IPS DF 4.7 (cell line): ENCODE results near the gene ALDH1A2.
"Not testable (repeated sequence)": the region's sequence is repeated elsewhere in the genome, so short reads cannot be mapped to it uniquely, and the experiment has no call there.

Source experiments
- DNase-seq: peaks from one replicate; pipeline ENCODE4 v3.0.0-alpha.2; 2013; ENCODE audit warnings: low spot score; ENCODE audit errors: extremely low read depth

Gene ALDH1A2

DNA sequence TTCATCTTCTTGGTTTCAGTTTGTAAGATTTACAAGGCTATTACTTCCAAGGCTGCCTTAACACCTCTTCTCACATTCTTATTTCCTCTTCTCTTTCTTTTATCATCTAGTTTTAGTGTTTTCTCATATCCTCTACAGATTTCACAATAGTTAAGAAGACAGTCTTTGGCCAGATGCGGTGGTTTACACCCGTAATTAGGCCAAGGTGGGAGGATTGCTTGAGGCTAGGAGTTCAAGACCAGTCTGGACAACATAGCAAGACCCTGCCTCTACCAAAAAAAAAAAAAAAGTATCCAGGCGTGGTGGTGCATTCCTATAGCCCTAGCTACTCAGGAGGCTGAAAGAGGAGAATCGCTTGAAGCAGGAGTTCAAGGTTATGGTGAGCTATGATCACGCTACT is 3.5 kb upstream of the ALDH1A2 start:
- no peak for DNase-seq

DNA sequence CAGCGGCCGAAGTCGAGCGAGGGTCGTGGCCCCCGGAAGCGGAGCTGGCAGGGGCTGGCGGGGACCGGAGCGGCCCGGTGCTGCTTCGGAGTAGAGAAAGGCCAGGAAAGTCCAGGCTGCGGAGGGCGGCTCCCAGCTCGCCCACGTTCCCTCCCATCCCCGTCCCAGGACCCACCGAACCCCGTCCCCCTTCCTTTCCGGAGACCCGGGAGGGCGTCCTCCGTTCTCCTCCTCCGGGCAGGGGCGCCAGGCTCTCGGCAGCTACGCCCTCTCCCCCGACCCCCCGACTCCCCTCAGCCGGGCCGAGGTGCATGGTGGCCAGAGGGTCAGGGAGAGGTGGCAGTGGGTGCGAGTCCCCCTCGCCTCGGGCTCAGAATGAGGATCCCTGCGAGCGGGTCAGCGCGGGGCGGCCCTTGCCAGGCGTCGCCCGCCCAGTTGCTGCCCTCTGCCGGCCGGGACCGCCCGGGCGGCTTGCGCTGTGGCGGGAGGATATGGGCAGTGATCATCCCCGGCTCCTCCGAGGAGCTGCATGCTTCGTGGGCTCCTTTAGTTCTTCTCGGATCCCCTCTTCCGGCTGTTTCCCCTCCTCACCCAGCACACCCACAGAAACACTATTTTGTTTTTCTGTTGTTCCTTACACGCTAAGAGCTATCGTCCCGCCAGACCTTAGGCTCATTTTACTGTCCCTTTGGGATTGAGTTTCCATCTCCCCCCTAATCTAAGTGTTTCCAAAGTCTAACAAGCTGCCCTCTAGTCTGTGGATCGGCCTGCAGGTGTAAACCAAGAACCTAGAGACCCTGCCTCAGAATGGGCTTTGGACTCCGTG is 744 bp upstream of the ALDH1A2 start:
- no peak for DNase-seq

GRCh38 chr15:58064980-58065444 is 499 bp downstream of the ALDH1A2 start:
- DNase-seq: no peak

DNA sequence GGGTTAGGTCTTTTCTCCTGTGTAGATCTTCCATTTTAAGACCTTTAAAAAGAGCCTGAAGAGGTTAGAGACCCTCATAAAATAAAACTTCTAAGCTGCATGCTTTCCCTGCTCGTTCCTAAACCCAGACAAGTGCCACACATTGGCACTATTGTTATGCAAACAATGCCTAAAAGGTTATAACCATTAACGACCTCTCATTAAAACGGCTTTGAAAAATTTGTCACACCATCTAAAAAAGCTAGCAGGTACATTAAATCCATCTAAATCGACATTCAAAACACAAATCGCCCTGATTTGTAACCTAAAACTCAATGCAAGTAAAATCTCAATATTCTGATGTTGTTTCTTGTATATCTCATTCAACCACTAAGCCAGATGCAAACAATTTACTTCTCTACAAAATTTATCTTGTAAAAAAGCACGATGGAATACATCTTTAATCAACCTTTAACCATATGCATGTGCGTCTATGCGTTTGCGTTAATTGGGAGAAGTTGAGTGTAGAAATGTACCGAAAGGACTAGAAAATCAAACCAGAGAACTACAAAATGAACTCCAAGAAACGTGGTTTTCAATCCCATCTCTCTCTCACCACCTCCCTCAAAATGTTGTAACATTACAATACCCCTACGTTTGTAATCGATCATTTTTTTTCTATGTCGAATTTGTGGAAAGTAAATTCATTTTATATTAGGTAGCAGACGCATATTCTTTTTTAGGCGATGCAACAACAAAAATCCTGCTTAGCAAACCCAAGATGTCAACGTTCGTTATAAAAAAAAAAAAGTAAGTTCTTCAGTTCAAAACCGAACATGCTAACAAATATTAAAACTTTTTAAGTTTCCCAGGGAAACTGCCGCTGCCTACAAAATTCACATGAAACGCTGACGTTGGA is 1.2 kb downstream of the ALDH1A2 start:
- DNase-seq: no peak

- no peak for DNase-seq
Measured at GRCh38 chr15:58063614-58064013, 1.9 kb downstream of the ALDH1A2 start.

GRCh38 chr15:58062983-58063382 is 2.5 kb downstream of the ALDH1A2 start:
- DNase-seq: no peak

DNA sequence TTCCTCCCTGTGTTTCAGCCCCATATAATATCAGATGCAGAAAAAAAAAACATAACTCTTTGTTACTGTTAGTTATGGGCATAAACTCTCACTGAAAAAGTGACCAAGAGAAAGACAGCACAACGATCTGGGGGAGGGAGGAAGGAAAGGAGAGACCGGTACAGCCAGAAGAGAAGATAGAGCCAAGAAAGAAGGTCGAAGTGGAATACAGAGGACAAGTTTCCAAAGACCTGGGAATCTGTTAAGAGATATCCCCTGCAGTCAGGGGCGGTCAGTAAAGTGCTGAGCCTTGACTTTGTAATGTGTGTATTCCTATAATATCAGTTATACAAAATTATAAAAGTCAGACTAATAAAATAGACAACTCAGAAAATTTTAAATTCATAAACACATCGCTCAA is 3.3 kb downstream of the ALDH1A2 start:
- no peak for DNase-seq

DNA sequence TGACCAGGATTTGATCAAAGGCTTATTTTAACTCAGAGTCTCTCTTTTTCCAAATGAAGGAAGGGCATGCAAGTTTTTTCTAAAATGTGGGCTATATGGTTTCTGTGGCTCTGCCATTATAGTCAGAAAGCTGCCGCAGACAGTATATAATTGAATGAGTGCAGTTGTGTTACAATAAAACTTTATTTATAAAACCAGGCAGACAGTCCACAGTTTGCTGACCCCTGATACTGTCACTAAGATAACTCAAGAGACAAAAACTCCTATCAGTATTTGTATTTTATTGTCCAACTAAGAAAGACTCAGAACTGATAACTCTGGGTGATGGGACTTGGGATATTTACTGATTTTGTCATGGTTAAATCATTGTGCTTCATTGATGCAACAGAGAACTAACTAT is 4.9 kb downstream of the ALDH1A2 start:
- DNase-seq: no peak

DNA sequence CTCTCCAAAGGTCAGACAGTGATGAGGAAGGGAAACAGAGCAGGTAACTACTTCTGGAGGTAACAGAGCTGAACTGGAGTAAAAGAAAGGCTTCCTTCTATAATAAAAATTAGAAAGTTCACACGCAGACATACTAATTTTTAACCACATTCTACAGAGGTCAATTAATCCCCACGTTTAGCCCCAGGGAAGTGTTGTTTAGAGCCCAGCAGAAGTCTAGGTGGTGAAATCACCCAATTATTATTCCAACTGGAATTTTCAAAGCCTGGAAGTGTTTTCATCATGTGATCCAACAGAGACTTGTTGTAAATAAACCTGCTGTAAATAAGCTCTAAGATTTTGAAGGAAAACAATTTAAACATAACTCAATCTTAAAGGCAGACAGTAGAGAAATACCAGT is 6.8 kb downstream of the ALDH1A2 start:
- no peak for DNase-seq

DNA sequence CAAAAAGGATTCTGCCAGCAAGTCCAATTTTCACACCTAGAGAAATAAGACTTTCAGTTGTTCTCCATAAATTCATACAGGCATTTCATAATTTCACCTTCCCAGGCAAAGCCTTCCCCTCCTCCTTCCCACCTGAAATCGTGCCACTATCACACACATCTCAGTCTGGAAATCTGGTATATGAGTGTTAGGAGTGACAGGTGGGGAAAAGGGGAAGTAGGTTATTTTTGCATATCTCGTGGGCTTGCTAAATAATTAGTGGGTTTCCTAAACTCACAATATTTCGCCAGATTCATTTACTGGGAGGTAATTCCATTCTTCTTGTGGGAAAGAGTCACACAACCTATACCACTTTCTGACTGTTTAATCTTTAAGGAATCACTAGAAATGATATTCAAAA is 7.4 kb downstream of the ALDH1A2 start:
- no peak for DNase-seq

GRCh38 chr15:58057559-58057958 is 8.0 kb downstream of the ALDH1A2 start:
- DNase-seq: no peak

DNA sequence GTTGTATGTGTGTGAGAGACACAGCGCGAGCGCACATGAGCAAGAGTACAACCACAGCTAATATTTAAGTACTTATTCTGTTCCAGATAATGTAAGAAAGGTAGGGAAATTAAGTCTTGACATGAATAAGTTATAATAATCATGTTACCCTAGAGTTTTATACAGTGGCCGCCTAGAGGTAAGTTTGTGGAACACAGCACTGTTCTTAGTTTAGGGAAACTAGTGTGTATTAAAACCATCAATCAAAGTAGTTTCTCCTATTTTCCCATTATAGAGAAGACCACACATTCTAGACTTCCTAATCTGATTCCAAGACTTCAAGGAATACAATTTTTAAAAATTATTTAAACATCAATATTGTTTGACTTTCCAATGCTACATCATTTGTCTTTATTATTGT is 9.5 kb downstream of the ALDH1A2 start:
- DNase-seq: no peak

GRCh38 chr15:58053315-58054153 is 12.0 kb downstream of the ALDH1A2 start:
- DNase-seq: no peak

DNA sequence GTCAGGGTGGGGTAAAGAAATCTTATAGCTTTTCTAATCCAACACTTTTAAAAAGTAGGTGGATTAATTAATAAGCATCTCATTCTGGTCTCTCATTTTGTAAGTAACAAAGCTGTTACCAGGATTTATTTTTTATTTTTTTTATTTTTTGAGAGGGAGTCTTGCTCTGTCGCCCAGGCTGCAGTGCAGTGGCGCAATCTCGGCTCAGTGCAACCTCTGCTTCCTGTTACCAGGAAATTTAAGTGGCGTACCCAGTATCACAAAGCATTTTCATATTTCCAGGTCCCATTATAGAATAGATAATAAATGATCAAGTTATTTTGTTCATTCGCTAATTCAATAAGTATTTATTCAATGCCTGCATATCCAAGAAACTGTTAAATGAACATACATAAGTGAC is 13.2 kb downstream of the ALDH1A2 start:
- DNase-seq: no peak

DNA sequence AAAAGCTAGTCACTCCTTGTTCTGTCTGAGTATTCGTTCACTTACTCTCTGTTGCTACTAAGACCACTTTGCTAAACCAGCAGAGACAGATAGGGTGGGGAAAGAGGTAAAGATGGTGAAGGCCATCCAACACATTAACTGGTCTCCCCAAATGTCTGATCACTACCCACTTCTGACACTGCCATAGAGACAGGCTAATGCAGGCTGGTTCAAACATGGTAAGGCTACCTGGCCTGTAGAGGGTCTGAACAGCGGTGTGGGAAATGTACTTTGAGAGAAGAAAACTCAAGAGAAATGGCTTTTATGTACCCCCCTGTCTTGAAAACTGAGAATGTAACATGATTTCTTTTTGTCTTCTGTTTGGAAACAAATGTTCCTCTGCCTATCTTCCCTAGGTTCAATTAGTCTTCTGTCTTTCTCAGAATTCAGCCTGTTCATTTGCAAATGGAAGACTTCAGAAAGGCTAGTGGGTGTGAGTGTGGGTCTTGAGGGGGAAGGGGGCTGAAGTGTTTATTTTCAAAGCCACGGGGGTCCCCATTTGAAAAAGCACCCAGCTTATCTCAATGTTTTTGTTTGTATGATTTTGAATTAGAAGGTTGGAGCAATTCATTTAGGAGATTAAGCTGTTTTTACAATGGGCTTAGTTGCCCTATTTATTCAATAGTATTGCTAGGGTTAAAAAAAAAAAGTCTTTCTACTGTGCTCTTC is 15.8 kb downstream of the ALDH1A2 start:
- no peak for DNase-seq

- no peak for DNase-seq
Measured at GRCh38 chr15:58048261-58048660, 17.2 kb downstream of the ALDH1A2 start.

GRCh38 chr15:58047149-58047548 is 18.4 kb downstream of the ALDH1A2 start:
- no peak for DNase-seq

DNA sequence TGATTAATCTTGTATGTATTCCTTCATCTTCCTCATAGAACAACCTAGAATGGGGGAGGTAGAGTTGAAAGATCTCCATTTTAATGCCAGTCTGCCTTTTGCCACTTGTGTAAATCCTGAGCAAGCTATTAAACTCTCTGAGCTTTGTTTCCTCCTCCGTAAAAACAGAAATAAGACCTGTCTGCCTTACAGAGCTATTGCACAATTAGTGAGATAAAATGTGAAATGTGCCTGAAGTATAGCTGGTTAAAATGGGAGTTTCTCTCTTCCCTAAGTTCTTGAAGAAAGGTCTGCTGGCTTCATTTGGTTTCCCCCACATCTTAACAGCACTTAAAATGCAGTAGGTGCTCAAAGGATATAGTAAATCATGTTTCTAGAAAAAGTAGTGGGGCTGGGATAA is 19.0 kb downstream of the ALDH1A2 start:
- DNase-seq: no peak

- DNase-seq: not testable (repeated sequence)
Measured at GRCh38 chr15:58045376-58045775, 20.1 kb downstream of the ALDH1A2 start.

GRCh38 chr15:58044551-58044950 is 21.0 kb downstream of the ALDH1A2 start:
- no peak for DNase-seq
